Keratinocyte (primary cell): ENCODE data around the gene DOCK1. TPM values are rescaled to one million over a fixed set of nuclear protein-coding genes. Genes with fewer than 3 reads are reported as not detected.

Experiments used
- DNase-seq: peaks from one replicate; pipeline ENCODE4 v3.0.0-alpha.2; 2011; ENCODE audit warnings: low read depth, missing footprints, low spot score
- FAIRE-seq: peaks from 2 replicates; lab custom pipeline; 2011; peaks lifted over from hg19 to GRCh38; lab: Jason Lieb, UNC
- H2AFZ ChIP-seq: 2 replicates; pipeline ENCODE4 v1.6.0; 2012; ENCODE audit warnings: low read length, control low read depth, inconsistent platforms; ENCODE audit not compliant: control insufficient read depth
- H3K27ac ChIP-seq: 2 replicates; pipeline ENCODE4 v1.5.1; 2011; ENCODE audit warnings: low read length; ENCODE audit not compliant: control insufficient read depth, insufficient read depth
- H3K27me3 ChIP-seq: 3 replicates; pipeline ENCODE4 v1.6.0; 2011; ENCODE audit warnings: low read length; ENCODE audit not compliant: control insufficient read depth, insufficient read depth; ENCODE audit errors: extremely low read depth
- H3K36me3 ChIP-seq, 2 experiments: 2 replicates in 1 of 2; 3 replicates in 1 of 2; pipeline ENCODE4 v1.5.1; 2011; ENCODE audit warnings: low read length in 2 of 2, mild to moderate bottlenecking in 1 of 2; ENCODE audit not compliant: control insufficient read depth in 2 of 2, insufficient read depth in 2 of 2; ENCODE audit errors: extremely low read depth in 1 of 2
- H3K4me1 ChIP-seq: 3 replicates; pipeline ENCODE4 v1.5.1; 2011; ENCODE audit warnings: low read length; ENCODE audit not compliant: control insufficient read depth, insufficient read depth; ENCODE audit errors: extremely low read depth
- H3K4me2 ChIP-seq: 3 replicates; pipeline ENCODE4 v1.6.0; 2011; ENCODE audit warnings: low read depth, low read length; ENCODE audit not compliant: control insufficient read depth, insufficient read depth; ENCODE audit errors: extremely low read depth
- H3K4me3 ChIP-seq, 3 experiments: fragments of 200-600 bp in 1 of 3; sonication (generic) in 1 of 3; 2 replicates in 2 of 3; 3 replicates in 1 of 3; pipeline ENCODE4 v1.5.1; 2011 to 2016; ENCODE audit warnings: low read length in 3 of 3, mild to moderate bottlenecking in 3 of 3, control low read depth in 2 of 3, inconsistent platforms in 1 of 3, low read depth in 1 of 3, mixed read lengths in 1 of 3, mixed run types in 1 of 3, moderate library complexity in 1 of 3; ENCODE audit not compliant: control insufficient read depth in 2 of 3, insufficient read depth in 2 of 3; ENCODE audit errors: extremely low read depth in 1 of 3
- H3K79me2 ChIP-seq: 2 replicates; pipeline ENCODE4 v1.6.0; 2012; ENCODE audit warnings: low read length; ENCODE audit not compliant: control insufficient read depth, insufficient read depth
- H3K9ac ChIP-seq: 3 replicates; pipeline ENCODE4 v1.6.0; 2011; ENCODE audit warnings: low read length; ENCODE audit not compliant: control insufficient read depth, insufficient read depth; ENCODE audit errors: extremely low read depth
- H3K9me1 ChIP-seq: 3 replicates; pipeline ENCODE4 v1.6.0; 2011; ENCODE audit warnings: low read length; ENCODE audit not compliant: control insufficient read depth, insufficient read depth; ENCODE audit errors: extremely low read depth
- H3K9me3 ChIP-seq: 2 replicates; pipeline ENCODE4 v1.5.1; 2012; ENCODE audit warnings: low read depth, low read length; ENCODE audit not compliant: control insufficient read depth
- H4K20me1 ChIP-seq: 3 replicates; pipeline ENCODE4 v1.6.0; 2011; ENCODE audit warnings: low read length; ENCODE audit not compliant: control insufficient read depth, insufficient read depth; ENCODE audit errors: extremely low read depth
- EZH2 ChIP-seq: IDR thresholded peaks from one replicate; pipeline ENCODE4 v1.6.1; 2012; ENCODE audit warnings: inconsistent platforms, mild to moderate bottlenecking, low read length, moderate library complexity
- dilution Hi-C: fragments of 300-500 bp; cut with MboI; formaldehyde crosslinking; loops from one replicate; pipeline ENCODE4 v1.7.0; 2020; ENCODE audit warnings: low sequenced_read_pairs; ENCODE audit not compliant: extremely low pct_ligation_motif_present
- polyA plus RNA-seq, 5 experiments: library from polyadenylated mRNA; depleted of rRNA in 3 of 5; stranded (reverse) in 3 of 5; stranded (forward) in 1 of 5; unstranded in 1 of 5; fragments of >200 nt; gene quantifications; 1 replicate in 1 of 5; 2 replicates in 3 of 5; 3 replicates in 1 of 5; pipeline versions ENCODE4 v1.2.1 to v1.2.3, GENCODE V29; 2011 to 2012; ENCODE audit warnings: missing spikeins in 2 of 5, low read depth in 1 of 5, low replicate concordance in 1 of 5
- TF ChIP-seq, protein P1 (sequence below), 3 experiments: IDR thresholded peaks in 1 of 3; conservative IDR thresholded peaks in 1 of 3; optimal IDR thresholded peaks in 1 of 3; 2 replicates in 2 of 3; 3 replicates in 1 of 3; pipeline versions ENCODE3 to v1.5.1; 2011; ENCODE audit warnings: low read length in 3 of 3, mild to moderate bottlenecking in 3 of 3, moderate library complexity in 2 of 3, control low read depth in 1 of 3, inconsistent platforms in 1 of 3; ENCODE audit not compliant: insufficient read depth in 2 of 3; ENCODE audit errors: extremely low read depth in 1 of 3

DOCK1 gene
- polyA plus RNA-seq, 1 donor (not counting 4 experiments of a cell fraction or from before 2014, with no cell fraction given), result 15.7 TPM

DNA sequence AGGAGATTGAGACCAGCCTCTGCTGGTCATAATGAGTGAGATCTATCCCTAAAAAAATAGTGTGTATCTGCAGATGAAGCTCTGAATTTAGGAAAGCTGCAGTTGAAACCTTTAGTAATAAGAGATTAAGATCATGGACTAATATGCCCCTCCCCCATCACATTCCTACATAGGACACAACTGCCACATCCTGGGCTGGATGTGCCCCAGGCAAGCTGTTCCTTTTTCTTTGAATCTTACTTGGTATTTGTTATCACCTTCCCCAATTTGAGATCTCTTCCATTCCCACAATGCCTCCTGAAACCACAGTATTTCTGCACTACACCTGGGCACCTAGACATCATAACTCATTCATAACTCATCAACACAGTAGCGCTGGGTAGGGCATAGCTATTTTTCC is 74.1 kb downstream of the DOCK1 start:
- DNase-seq (no peak), FAIRE-seq (peak; percentile 26)
- H3K4me3 ChIP-seq, result no peak overlapping the region
- no peak overlapping the region for H3K9ac ChIP-seq
- H3K27ac ChIP-seq, result no peak overlapping the region
- no peak for TF ChIP-seq EZH2
- TF ChIP-seq, protein P1, sequence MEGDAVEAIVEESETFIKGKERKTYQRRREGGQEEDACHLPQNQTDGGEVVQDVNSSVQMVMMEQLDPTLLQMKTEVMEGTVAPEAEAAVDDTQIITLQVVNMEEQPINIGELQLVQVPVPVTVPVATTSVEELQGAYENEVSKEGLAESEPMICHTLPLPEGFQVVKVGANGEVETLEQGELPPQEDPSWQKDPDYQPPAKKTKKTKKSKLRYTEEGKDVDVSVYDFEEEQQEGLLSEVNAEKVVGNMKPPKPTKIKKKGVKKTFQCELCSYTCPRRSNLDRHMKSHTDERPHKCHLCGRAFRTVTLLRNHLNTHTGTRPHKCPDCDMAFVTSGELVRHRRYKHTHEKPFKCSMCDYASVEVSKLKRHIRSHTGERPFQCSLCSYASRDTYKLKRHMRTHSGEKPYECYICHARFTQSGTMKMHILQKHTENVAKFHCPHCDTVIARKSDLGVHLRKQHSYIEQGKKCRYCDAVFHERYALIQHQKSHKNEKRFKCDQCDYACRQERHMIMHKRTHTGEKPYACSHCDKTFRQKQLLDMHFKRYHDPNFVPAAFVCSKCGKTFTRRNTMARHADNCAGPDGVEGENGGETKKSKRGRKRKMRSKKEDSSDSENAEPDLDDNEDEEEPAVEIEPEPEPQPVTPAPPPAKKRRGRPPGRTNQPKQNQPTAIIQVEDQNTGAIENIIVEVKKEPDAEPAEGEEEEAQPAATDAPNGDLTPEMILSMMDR (optimal IDR thresholded peaks at IDR 0.05 in 1 of 3, IDR thresholded peaks at IDR 0.05 in 1 of 3, conservative IDR thresholded peaks at IDR 0.05 in 1 of 3; ENCODE audit: extremely low read depth in 1 of 3, insufficient read depth in 2 of 3, low read length in 3 of 3), result no peak
- dilution Hi-C loops, result no loop called here
- H3K27me3 ChIP-seq, result no peaks in the 10 kb centered on the region
- peaks cover 16 to 20% of the 10 kb centered on the region in 2 experiments for H3K36me3 ChIP-seq
- no peak overlapping the region for H3K4me2 ChIP-seq
- H2AFZ ChIP-seq, result no peak overlapping the region
- H4K20me1 ChIP-seq, result no peaks in the 10 kb centered on the region
- H3K9me1 ChIP-seq, result no peaks in the 10 kb centered on the region
- H3K9me3 ChIP-seq, result no peaks in the 10 kb centered on the region
- peaks cover 6% of the 10 kb centered on the region for H3K4me1 ChIP-seq
- no peaks in the 10 kb centered on the region for H3K79me2 ChIP-seq

DNA sequence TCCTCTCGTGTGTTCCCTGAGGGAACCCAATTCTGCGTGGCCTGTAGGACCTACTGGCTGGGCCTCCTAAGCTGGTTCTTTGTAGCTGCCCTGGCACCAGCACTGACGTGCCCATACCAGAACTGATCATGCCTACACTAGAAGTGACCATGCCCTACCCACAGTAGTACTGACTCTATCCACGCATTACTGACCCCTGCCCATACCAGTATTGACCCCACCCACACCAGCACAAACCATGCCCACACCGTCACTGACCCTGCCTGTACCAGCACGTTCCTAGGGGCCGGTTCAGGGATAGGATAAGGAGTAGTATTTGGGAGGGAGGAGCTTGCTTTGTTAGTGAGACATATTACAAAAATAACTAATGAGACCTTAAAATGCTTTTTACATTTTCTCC is 88.0 kb downstream of the DOCK1 start:
- Histone ChIP-seq H3K9me3 (no peaks in the 10 kb centered on the region), H3K4me1 (no peaks in the 10 kb centered on the region), H3K4me3 (no peak overlapping the region), H4K20me1 (no peaks in the 10 kb centered on the region), H3K79me2 (no peaks in the 10 kb centered on the region), H3K4me2 (no peak overlapping the region), H3K27ac (no peak overlapping the region), H3K36me3 (peaks cover 5 to 26% of the 10 kb centered on the region in 2 experiments), H3K27me3 (no peaks in the 10 kb centered on the region), H3K9ac (no peak overlapping the region), H3K9me1 (no peaks in the 10 kb centered on the region), H2AFZ (no peak overlapping the region)
- DNase-seq (no peak), FAIRE-seq (no peak)
- dilution Hi-C loops, result no loop called here
- TF ChIP-seq EZH2, result no peak
- TF ChIP-seq, protein P1 (optimal IDR thresholded peaks at IDR 0.05 in 1 of 3, IDR thresholded peaks at IDR 0.05 in 1 of 3, conservative IDR thresholded peaks at IDR 0.05 in 1 of 3; ENCODE audit: extremely low read depth in 1 of 3, insufficient read depth in 2 of 3, low read length in 3 of 3), result no peak
